WTC11 (cell line): ENCODE measurements around the gene PAPSS1. TPM values are rescaled to one million over a fixed set of nuclear protein-coding genes. Genes with fewer than 3 reads are reported as not detected.

Source experiments
- ATAC-seq: fragments of 200-7000 bp; cut with Tn5 transposase; 2 replicates; pipeline ENCODE4 v1.10.0; 2021; ENCODE audit warnings: mild to moderate bottlenecking, moderate library complexity
- CTCF ChIA-PET: fragments of 300-600 bp; sonication (Branson Sonifier 250); formaldehyde crosslinking; loops from one replicate; lab custom pipeline; 2021; ENCODE audit warnings: antibody characterized with exemption; lab: Charles Lee
- POLR2A ChIA-PET: fragments of 350-600 bp; sonication (Branson Sonifier 250); formaldehyde crosslinking; loops from one replicate; lab custom pipeline; 2021; ENCODE audit warnings: antibody characterized with exemption; lab: Charles Lee
- DNase-seq: peaks from one replicate; pipeline ENCODE4 v3.0.0; 2021; ENCODE audit warnings: low spot score
- H3K27ac Mint-ChIP-seq: 2 replicates; pipeline ENCODE4 v1.8.0; 2021; ENCODE audit warnings: mixed read lengths
- H3K27me3 Mint-ChIP-seq: 2 replicates; pipeline ENCODE4 v1.8.0; 2021; ENCODE audit warnings: low read depth, mild to moderate bottlenecking, moderate library complexity, mixed read lengths
- H3K36me3 Mint-ChIP-seq: 2 replicates; pipeline ENCODE4 v1.8.0; 2021; ENCODE audit warnings: mixed read lengths
- H3K4me1 Mint-ChIP-seq: 2 replicates; pipeline ENCODE4 v1.8.0; 2022; ENCODE audit warnings: mixed read lengths
- H3K4me3 Mint-ChIP-seq: 2 replicates; pipeline ENCODE4 v1.8.0; 2021; ENCODE audit warnings: mild to moderate bottlenecking, moderate library complexity, mixed read lengths
- H3K9me3 Mint-ChIP-seq: 2 replicates; pipeline ENCODE4 v1.8.0; 2021; ENCODE audit warnings: mixed read lengths
- ELF4 ChIP-seq: sonication (generic); formaldehyde crosslinking; IDR thresholded peaks from 2 replicates; pipeline ENCODE4 v1.8.1; 2022; ENCODE audit warnings: low read depth, mild to moderate bottlenecking, moderate library complexity, missing genetic modification reagents
- ESRRA ChIP-seq: sonication (generic); formaldehyde crosslinking; IDR thresholded peaks from 2 replicates; pipeline ENCODE4 v1.8.1; 2022; ENCODE audit warnings: mild to moderate bottlenecking, missing genetic modification reagents, borderline replicate concordance
- FOXP1 ChIP-seq: sonication (generic); formaldehyde crosslinking; IDR thresholded peaks from 2 replicates; pipeline ENCODE4 v1.8.0; 2022; ENCODE audit warnings: missing genetic modification reagents, mild to moderate bottlenecking, moderate library complexity, borderline replicate concordance
- IRF2 ChIP-seq: sonication (generic); formaldehyde crosslinking; IDR thresholded peaks from 2 replicates; pipeline ENCODE4 v1.8.0; 2022; ENCODE audit warnings: low read depth, missing genetic modification reagents, borderline replicate concordance
- KAT7 ChIP-seq: sonication (generic); formaldehyde crosslinking; IDR thresholded peaks from 2 replicates; pipeline ENCODE4 v1.8.1; 2023; ENCODE audit warnings: missing genetic modification reagents, mild to moderate bottlenecking, borderline replicate concordance
- NFYB ChIP-seq: sonication (generic); formaldehyde crosslinking; conservative IDR thresholded peaks from 2 replicates; pipeline ENCODE4 v1.8.0; 2022; ENCODE audit warnings: low read depth, missing genetic modification reagents
- OVOL2 ChIP-seq: fragments of 250-450 bp; sonication (Bioruptor Pico); IDR thresholded peaks from 2 replicates; pipeline ENCODE4 v1.9.0; 2021; ENCODE audit warnings: mild to moderate bottlenecking, borderline replicate concordance
- RORB ChIP-seq: fragments of 250-450 bp; sonication (Bioruptor Pico); IDR thresholded peaks from 2 replicates; pipeline ENCODE4 v1.9.0; 2021; ENCODE audit warnings: mild to moderate bottlenecking
- SP1 ChIP-seq: sonication (generic); formaldehyde crosslinking; conservative IDR thresholded peaks from 2 replicates; pipeline ENCODE4 v1.8.1; 2022; ENCODE audit warnings: missing genetic modification reagents
- TEAD4 ChIP-seq: sonication (generic); formaldehyde crosslinking; IDR thresholded peaks from 2 replicates; pipeline ENCODE4 v1.8.0; 2022; ENCODE audit warnings: mild to moderate bottlenecking, missing genetic modification reagents
- ZNF121 ChIP-seq: sonication (generic); formaldehyde crosslinking; IDR thresholded peaks from 2 replicates; pipeline ENCODE4 v1.8.0; 2023; ENCODE audit warnings: missing genetic modification reagents
- ZNF138 ChIP-seq: sonication (generic); formaldehyde crosslinking; conservative IDR thresholded peaks from 2 replicates; pipeline ENCODE4 v1.8.1; 2022; ENCODE audit warnings: mild to moderate bottlenecking, moderate library complexity, missing genetic modification reagents
- ZNF219 ChIP-seq: sonication (generic); formaldehyde crosslinking; IDR thresholded peaks from 2 replicates; pipeline ENCODE4 v1.8.0; 2023; ENCODE audit warnings: missing genetic modification reagents, mild to moderate bottlenecking, borderline replicate concordance
- ZNF317 ChIP-seq: sonication (generic); formaldehyde crosslinking; IDR thresholded peaks from 2 replicates; pipeline ENCODE4 v1.8.1; 2023; ENCODE audit warnings: low read depth, mild to moderate bottlenecking, moderate library complexity, missing genetic modification reagents, borderline replicate concordance
- total RNA-seq: library from RNA; stranded (reverse); gene quantifications from 3 replicates; pipeline ENCODE4 v1.2.3, GENCODE V29; 2021
- TF ChIP-seq, protein P1 (sequence below): sonication (generic); formaldehyde crosslinking; conservative IDR thresholded peaks from 2 replicates; pipeline ENCODE4 v1.8.1; 2023; ENCODE audit warnings: mild to moderate bottlenecking, low read depth, missing genetic modification reagents, moderate library complexity
- TF ChIP-seq, protein P2 (sequence below): sonication (generic); formaldehyde crosslinking; IDR thresholded peaks from 2 replicates; pipeline ENCODE4 v1.8.1; 2023; ENCODE audit warnings: mild to moderate bottlenecking, missing genetic modification reagents, moderate library complexity
- TF ChIP-seq, protein P3 (sequence below): sonication (generic); formaldehyde crosslinking; IDR thresholded peaks from 2 replicates; pipeline ENCODE4 v1.8.1; 2022; ENCODE audit warnings: missing genetic modification reagents, borderline replicate concordance
- TF ChIP-seq, protein P4 (sequence below): fragments of 250-450 bp; sonication (Bioruptor Pico); IDR thresholded peaks from 2 replicates; pipeline ENCODE4 v2.1.2; 2022; ENCODE audit warnings: mild to moderate bottlenecking, moderate library complexity
- TF ChIP-seq, protein P5 (sequence below): fragments of 250-450 bp; sonication (Bioruptor Pico); IDR thresholded peaks from 2 replicates; pipeline ENCODE4 v1.9.0; 2021; ENCODE audit warnings: mild to moderate bottlenecking
- TF ChIP-seq, protein P6 (sequence below): sonication (generic); formaldehyde crosslinking; IDR thresholded peaks from 2 replicates; pipeline ENCODE4 v1.8.0; 2022; ENCODE audit warnings: missing genetic modification reagents
- TF ChIP-seq, protein P7 (sequence below): fragments of 250-450 bp; sonication (Bioruptor Pico); conservative IDR thresholded peaks from 2 replicates; pipeline ENCODE4 v1.9.0; 2021; ENCODE audit warnings: mild to moderate bottlenecking

PAPSS1 gene
- total RNA-seq, 1 experiment from 2014 or later, result 62.9 TPM

DNA sequence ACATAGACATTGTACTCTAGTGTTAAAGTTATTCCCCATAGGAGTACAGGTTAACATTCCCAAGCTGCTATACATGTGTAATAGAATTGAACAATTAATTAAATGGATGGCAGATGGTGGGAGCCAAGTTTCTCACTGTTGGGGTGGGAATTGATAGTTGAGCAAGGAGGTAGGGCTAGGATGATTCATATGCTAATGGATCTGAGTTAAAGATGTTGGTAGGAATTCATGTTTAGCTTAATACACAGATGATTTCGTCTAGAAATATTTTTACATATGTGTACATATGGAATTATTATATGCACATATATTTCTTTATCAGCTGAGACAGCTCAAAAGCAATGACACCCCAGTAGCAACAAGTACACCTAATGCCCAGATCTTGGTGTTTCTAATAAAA is 26.1 kb upstream of the PAPSS1 start (continued):
- TF ChIP-seq IRF2 (CRISPR knock-in tag), result no peak
- TF ChIP-seq, protein P1, sequence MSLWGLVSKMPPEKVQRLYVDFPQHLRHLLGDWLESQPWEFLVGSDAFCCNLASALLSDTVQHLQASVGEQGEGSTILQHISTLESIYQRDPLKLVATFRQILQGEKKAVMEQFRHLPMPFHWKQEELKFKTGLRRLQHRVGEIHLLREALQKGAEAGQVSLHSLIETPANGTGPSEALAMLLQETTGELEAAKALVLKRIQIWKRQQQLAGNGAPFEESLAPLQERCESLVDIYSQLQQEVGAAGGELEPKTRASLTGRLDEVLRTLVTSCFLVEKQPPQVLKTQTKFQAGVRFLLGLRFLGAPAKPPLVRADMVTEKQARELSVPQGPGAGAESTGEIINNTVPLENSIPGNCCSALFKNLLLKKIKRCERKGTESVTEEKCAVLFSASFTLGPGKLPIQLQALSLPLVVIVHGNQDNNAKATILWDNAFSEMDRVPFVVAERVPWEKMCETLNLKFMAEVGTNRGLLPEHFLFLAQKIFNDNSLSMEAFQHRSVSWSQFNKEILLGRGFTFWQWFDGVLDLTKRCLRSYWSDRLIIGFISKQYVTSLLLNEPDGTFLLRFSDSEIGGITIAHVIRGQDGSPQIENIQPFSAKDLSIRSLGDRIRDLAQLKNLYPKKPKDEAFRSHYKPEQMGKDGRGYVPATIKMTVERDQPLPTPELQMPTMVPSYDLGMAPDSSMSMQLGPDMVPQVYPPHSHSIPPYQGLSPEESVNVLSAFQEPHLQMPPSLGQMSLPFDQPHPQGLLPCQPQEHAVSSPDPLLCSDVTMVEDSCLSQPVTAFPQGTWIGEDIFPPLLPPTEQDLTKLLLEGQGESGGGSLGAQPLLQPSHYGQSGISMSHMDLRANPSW (CRISPR knock-in tag), result no peak
- TF ChIP-seq, protein P2, sequence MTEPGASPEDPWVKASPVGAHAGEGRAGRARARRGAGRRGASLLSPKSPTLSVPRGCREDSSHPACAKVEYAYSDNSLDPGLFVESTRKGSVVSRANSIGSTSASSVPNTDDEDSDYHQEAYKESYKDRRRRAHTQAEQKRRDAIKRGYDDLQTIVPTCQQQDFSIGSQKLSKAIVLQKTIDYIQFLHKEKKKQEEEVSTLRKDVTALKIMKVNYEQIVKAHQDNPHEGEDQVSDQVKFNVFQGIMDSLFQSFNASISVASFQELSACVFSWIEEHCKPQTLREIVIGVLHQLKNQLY, result no peak
- TF ChIP-seq, protein P3, sequence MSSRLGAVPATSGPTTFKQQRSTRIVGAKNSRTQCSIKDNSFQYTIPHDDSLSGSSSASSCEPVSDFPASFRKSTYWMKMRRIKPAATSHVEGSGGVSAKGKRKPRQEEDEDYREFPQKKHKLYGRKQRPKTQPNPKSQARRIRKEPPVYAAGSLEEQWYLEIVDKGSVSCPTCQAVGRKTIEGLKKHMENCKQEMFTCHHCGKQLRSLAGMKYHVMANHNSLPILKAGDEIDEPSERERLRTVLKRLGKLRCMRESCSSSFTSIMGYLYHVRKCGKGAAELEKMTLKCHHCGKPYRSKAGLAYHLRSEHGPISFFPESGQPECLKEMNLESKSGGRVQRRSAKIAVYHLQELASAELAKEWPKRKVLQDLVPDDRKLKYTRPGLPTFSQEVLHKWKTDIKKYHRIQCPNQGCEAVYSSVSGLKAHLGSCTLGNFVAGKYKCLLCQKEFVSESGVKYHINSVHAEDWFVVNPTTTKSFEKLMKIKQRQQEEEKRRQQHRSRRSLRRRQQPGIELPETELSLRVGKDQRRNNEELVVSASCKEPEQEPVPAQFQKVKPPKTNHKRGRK, result no peak
- TF ChIP-seq FOXP1, result no peak
- no peak for TF ChIP-seq ZNF138 (CRISPR knock-in tag)
- TF ChIP-seq, all 79 proteins: peak for 0

DNA sequence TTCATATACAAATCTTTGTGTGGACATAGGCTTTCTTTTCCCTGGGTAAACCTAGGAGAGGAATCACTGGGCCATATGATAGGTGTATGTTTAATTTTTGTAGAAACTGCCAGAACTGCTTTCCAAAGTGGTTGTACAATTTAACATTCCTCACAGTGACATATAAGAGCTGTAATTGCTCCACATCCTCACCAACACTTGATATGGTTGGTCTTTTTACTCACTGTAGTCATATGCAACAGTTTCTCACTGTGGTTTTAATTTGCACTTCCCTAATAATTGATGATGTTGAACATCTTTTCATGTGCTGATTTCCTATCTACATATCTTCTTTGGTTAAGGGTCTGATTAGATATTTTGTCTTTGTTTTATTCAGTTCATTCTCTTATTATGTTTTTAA is 24.5 kb upstream of the PAPSS1 start:
- CTCF ChIA-PET, result no interaction called here
- Mint-ChIP-seq H3K27ac (no peak overlapping the region), H3K9me3 (peaks cover 38% of the 10 kb centered on the region), H3K4me3 (no peak overlapping the region), H3K36me3 (peaks cover 14% of the 10 kb centered on the region), H3K4me1 (peaks cover 36% of the 10 kb centered on the region), H3K27me3 (no peaks in the 10 kb centered on the region)
- POLR2A ChIA-PET, result no interaction called here
- no peak for DNase-seq
- ATAC-seq, result no peak
- TF ChIP-seq, protein P2, result no peak
- TF ChIP-seq OVOL2 (CRISPR knock-in tag), result no peak
- TF ChIP-seq RORB, result no peak
- TF ChIP-seq, protein P4, sequence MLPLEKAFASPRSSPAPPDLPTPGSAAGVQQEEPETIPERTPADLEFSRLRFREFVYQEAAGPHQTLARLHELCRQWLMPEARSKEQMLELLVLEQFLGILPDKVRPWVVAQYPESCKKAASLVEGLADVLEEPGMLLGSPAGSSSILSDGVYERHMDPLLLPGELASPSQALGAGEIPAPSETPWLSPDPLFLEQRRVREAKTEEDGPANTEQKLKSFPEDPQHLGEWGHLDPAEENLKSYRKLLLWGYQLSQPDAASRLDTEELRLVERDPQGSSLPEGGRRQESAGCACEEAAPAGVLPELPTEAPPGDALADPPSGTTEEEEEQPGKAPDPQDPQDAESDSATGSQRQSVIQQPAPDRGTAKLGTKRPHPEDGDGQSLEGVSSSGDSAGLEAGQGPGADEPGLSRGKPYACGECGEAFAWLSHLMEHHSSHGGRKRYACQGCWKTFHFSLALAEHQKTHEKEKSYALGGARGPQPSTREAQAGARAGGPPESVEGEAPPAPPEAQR, result no peak
- TF ChIP-seq TEAD4 (CRISPR knock-in tag), result no peak
- TF ChIP-seq, protein P5, sequence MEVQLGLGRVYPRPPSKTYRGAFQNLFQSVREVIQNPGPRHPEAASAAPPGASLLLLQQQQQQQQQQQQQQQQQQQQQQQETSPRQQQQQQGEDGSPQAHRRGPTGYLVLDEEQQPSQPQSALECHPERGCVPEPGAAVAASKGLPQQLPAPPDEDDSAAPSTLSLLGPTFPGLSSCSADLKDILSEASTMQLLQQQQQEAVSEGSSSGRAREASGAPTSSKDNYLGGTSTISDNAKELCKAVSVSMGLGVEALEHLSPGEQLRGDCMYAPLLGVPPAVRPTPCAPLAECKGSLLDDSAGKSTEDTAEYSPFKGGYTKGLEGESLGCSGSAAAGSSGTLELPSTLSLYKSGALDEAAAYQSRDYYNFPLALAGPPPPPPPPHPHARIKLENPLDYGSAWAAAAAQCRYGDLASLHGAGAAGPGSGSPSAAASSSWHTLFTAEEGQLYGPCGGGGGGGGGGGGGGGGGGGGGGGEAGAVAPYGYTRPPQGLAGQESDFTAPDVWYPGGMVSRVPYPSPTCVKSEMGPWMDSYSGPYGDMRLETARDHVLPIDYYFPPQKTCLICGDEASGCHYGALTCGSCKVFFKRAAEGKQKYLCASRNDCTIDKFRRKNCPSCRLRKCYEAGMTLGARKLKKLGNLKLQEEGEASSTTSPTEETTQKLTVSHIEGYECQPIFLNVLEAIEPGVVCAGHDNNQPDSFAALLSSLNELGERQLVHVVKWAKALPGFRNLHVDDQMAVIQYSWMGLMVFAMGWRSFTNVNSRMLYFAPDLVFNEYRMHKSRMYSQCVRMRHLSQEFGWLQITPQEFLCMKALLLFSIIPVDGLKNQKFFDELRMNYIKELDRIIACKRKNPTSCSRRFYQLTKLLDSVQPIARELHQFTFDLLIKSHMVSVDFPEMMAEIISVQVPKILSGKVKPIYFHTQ (CRISPR knock-in tag), result no peak
- TF ChIP-seq, protein P6, sequence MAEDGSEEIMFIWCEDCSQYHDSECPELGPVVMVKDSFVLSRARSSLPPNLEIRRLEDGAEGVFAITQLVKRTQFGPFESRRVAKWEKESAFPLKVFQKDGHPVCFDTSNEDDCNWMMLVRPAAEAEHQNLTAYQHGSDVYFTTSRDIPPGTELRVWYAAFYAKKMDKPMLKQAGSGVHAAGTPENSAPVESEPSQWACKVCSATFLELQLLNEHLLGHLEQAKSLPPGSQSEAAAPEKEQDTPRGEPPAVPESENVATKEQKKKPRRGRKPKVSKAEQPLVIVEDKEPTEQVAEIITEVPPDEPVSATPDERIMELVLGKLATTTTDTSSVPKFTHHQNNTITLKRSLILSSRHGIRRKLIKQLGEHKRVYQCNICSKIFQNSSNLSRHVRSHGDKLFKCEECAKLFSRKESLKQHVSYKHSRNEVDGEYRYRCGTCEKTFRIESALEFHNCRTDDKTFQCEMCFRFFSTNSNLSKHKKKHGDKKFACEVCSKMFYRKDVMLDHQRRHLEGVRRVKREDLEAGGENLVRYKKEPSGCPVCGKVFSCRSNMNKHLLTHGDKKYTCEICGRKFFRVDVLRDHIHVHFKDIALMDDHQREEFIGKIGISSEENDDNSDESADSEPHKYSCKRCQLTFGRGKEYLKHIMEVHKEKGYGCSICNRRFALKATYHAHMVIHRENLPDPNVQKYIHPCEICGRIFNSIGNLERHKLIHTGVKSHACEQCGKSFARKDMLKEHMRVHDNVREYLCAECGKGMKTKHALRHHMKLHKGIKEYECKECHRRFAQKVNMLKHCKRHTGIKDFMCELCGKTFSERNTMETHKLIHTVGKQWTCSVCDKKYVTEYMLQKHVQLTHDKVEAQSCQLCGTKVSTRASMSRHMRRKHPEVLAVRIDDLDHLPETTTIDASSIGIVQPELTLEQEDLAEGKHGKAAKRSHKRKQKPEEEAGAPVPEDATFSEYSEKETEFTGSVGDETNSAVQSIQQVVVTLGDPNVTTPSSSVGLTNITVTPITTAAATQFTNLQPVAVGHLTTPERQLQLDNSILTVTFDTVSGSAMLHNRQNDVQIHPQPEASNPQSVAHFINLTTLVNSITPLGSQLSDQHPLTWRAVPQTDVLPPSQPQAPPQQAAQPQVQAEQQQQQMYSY (CRISPR knock-in tag), result no peak
- TF ChIP-seq NFYB (CRISPR knock-in tag), result no peak
- TF ChIP-seq, protein P7, sequence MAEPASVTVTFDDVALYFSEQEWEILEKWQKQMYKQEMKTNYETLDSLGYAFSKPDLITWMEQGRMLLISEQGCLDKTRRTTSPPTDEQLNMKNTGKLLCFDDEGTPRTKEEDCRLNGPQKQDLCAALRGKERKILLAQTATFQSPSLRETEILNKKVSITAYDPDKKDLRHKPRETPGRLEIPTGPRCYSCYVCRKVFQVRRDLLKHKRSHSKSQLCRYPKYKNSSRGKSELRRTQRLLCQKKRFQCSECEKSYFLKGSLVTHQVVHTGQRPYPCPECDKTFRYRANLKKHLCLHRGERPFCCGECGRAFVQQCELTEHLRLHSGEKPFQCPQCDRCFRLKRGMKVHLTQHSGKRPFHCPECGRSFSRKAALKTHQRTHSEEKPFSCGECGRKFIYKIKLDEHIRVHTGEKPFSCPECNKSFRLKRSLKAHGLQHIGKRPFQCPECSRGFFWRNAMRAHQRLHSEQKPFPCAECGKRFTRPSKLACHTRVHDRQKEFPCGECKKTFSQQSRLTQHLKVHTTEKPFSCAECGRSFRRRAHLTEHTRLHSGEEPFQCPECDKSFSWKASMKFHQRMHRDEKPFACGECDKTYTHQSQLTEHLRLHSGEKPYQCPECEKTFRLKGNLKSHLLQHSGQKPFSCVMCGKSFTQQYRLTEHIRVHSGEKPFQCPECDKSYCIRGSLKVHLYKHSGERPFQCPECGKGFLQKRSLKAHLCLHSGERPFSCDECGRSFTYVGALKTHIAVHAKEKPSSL, result no peak
- no peak for TF ChIP-seq ZNF121
- TF ChIP-seq ZNF317, result no peak
- no peak for TF ChIP-seq ELF4 (CRISPR knock-in tag)
- no peak for TF ChIP-seq SP1
- TF ChIP-seq KAT7, result no peak
- no peak for TF ChIP-seq ESRRA (CRISPR knock-in tag)
- no peak for TF ChIP-seq ZNF219 (CRISPR knock-in tag)
